DND-41 (cell line): ENCODE data around the gene PIGX.

Experiments
- CTCF ChIP-seq: IDR thresholded peaks from 2 replicates; pipeline ENCODE4 v1.5.1; 2012; ENCODE audit warnings: borderline replicate concordance, low read length, moderate library complexity, mild to moderate bottlenecking; ENCODE audit not compliant: poor library complexity, severe bottlenecking; ENCODE audit errors: extremely low read depth
- EZH2 ChIP-seq: IDR thresholded peaks from 3 replicates; pipeline ENCODE4 v1.6.1; 2012; ENCODE audit warnings: borderline replicate concordance, low read depth, mild to moderate bottlenecking, moderate library complexity, low read length, inconsistent platforms; ENCODE audit not compliant: severe bottlenecking

- TF ChIP-seq CTCF (no peak), EZH2 (no peak)
Measured at GRCh38 chr3:196711838-196712513, at the start of gene PIGX, which contains the start of gene CEP19.
